HL-60 (cell line): ENCODE data around the gene HOXD4.

Experiments
- DNase-seq, 2 experiments: peaks; one replicate each; pipeline ENCODE4 v3.0.0-alpha.2; 2010 to 2020; ENCODE audit warnings: low read depth in 1 of 2, low spot score in 1 of 2
- H3K27ac ChIP-seq: fragments of 250-450 bp; sonication (Bioruptor Pico); replicated peaks from 2 replicates; pipeline ENCODE4 v1.5.1; 2020; ENCODE audit warnings: mild to moderate bottlenecking, moderate library complexity
- H3K27me3 ChIP-seq: fragments of 250-450 bp; sonication (Bioruptor Pico); 2 replicates; pipeline ENCODE4 v1.5.1; 2021; ENCODE audit warnings: mild to moderate bottlenecking, moderate library complexity; ENCODE audit not compliant: insufficient read depth, poor library complexity, severe bottlenecking
- H3K4me3 ChIP-seq: replicated peaks from 2 replicates; pipeline ENCODE4 v1.5.1; 2011; ENCODE audit warnings: mild to moderate bottlenecking, control low read depth, low read length; ENCODE audit not compliant: insufficient read depth
- GABPA ChIP-seq: IDR thresholded peaks from 2 replicates; pipeline ENCODE4 v1.6.1; 2012; ENCODE audit warnings: low read depth
- POLR2AphosphoS5 ChIP-seq: IDR thresholded peaks from 2 replicates; pipeline ENCODE4 v1.6.1; 2012; ENCODE audit warnings: low read depth
- SPI1 ChIP-seq: IDR thresholded peaks from 2 replicates; pipeline ENCODE4 v1.6.1; 2012; ENCODE audit warnings: low read depth, mild to moderate bottlenecking, borderline replicate concordance
- microRNA-seq: library from miRNA; unstranded; fragments of <30 nt; microRNA quantifications from one replicate; pipeline ENCODE4, GENCODE V29; 2018
- TF ChIP-seq, protein P1 (sequence below): IDR thresholded peaks from one replicate; pipeline ENCODE4 v1.5.1; 2011; ENCODE audit warnings: low read length, control low read depth, inconsistent platforms; ENCODE audit not compliant: insufficient read depth
- TF ChIP-seq, protein P2 (sequence below): IDR thresholded peaks from 2 replicates; pipeline ENCODE4 v1.6.1; 2012; ENCODE audit warnings: low read depth; ENCODE audit not compliant: insufficient replicate concordance

HOXD4 gene

DNA sequence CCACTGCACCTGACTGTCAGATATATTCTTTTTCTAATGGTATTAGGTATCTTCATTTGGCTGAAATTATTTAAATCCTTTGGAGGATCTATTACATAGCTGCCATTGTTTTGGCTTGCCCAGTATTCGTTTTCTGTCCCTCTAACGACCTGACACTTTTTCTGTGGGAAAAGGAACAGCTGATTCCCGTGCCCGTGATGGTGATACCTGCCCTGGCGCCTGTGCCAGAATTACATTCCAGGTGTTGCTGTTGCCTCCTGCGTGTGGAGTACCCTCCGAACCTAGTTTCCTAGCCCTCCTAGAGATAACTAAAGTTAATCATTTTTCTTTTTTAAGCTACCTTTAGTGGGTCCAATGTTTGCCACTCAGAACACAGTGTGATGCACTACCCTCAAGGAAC lies 51.1 kb downstream of the HOXD4 start:
- H3K27me3 ChIP-seq = peaks cover 7% of the 10 kb centered on the region
- TF ChIP-seq, protein P1, sequence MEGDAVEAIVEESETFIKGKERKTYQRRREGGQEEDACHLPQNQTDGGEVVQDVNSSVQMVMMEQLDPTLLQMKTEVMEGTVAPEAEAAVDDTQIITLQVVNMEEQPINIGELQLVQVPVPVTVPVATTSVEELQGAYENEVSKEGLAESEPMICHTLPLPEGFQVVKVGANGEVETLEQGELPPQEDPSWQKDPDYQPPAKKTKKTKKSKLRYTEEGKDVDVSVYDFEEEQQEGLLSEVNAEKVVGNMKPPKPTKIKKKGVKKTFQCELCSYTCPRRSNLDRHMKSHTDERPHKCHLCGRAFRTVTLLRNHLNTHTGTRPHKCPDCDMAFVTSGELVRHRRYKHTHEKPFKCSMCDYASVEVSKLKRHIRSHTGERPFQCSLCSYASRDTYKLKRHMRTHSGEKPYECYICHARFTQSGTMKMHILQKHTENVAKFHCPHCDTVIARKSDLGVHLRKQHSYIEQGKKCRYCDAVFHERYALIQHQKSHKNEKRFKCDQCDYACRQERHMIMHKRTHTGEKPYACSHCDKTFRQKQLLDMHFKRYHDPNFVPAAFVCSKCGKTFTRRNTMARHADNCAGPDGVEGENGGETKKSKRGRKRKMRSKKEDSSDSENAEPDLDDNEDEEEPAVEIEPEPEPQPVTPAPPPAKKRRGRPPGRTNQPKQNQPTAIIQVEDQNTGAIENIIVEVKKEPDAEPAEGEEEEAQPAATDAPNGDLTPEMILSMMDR = no peak
- TF ChIP-seq, protein P2, sequence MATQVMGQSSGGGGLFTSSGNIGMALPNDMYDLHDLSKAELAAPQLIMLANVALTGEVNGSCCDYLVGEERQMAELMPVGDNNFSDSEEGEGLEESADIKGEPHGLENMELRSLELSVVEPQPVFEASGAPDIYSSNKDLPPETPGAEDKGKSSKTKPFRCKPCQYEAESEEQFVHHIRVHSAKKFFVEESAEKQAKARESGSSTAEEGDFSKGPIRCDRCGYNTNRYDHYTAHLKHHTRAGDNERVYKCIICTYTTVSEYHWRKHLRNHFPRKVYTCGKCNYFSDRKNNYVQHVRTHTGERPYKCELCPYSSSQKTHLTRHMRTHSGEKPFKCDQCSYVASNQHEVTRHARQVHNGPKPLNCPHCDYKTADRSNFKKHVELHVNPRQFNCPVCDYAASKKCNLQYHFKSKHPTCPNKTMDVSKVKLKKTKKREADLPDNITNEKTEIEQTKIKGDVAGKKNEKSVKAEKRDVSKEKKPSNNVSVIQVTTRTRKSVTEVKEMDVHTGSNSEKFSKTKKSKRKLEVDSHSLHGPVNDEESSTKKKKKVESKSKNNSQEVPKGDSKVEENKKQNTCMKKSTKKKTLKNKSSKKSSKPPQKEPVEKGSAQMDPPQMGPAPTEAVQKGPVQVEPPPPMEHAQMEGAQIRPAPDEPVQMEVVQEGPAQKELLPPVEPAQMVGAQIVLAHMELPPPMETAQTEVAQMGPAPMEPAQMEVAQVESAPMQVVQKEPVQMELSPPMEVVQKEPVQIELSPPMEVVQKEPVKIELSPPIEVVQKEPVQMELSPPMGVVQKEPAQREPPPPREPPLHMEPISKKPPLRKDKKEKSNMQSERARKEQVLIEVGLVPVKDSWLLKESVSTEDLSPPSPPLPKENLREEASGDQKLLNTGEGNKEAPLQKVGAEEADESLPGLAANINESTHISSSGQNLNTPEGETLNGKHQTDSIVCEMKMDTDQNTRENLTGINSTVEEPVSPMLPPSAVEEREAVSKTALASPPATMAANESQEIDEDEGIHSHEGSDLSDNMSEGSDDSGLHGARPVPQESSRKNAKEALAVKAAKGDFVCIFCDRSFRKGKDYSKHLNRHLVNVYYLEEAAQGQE = no peak
- no peak for TF ChIP-seq SPI1
- TF ChIP-seq GABPA = no peak
- no peak for TF ChIP-seq POLR2AphosphoS5
- no peak overlapping the region for H3K4me3 ChIP-seq
- H3K27ac ChIP-seq = no peak overlapping the region
- DNase-seq = no peak

Small RNA genes lying within 50 kb of the gene (microRNA-seq; reads per million reads assigned to microRNA genes)
- 3.6 reads per million, percentile 8 among the genes with 10 or more reads in this experiment for gene MIR10B
